HG03442 (cell line): ENCODE data around the gene A4GNT.
"Not testable (repeated sequence)": the region's sequence is repeated elsewhere in the genome, so short reads cannot be mapped to it uniquely, and the experiment has no call there.

ENCODE experiments used
- ATAC-seq: cut with Tn5 transposase; IDR thresholded peaks from one replicate; pipeline ENCODE4 v1.9.1; 2021; ENCODE audit warnings: mild to moderate bottlenecking, moderate library complexity; ENCODE audit not compliant: unreplicated experiment

Gene A4GNT

GRCh38 chr3:138119423-138119766 lies 12.8 kb downstream of the A4GNT start:
- no peak for ATAC-seq

DNA sequence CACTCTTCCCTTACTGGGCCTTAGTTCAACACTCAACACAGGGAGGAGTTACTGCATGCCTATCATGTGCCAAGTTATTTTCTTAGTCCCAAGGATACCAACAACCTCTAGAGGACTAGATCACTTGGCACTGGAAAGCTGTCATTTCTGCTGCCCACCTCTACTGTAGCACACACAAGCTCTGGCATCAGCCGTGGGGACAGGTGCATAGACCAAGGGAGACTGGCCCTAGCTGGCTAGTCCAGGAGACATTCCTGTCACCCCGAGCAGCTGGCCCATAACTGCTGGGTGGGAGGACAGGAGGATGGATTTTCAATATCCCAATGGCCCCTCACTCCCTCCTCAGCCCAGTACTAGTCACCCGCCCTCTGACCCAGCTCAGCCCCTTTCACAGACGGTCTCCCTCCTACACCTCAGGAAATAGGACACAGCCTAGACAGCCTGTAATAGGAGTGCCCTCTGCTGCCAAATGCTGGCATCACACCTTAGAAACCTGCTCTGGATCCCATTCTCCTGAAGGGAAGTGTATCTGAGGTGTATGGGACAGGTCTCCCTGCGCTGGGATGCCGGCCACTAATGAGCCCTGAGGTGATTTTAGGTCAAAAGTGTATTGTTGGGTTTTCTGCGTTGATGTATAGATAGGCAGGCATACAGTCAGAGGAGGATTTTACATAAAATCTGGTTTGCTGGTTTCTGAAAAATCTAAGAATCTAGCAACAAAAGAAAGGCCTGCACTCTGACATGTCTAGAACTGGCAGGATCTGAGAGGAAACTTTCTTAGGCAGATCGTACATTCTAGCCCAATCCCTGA lies 13.4 kb downstream of the A4GNT start:
- ATAC-seq: peak; percentile 69

DNA sequence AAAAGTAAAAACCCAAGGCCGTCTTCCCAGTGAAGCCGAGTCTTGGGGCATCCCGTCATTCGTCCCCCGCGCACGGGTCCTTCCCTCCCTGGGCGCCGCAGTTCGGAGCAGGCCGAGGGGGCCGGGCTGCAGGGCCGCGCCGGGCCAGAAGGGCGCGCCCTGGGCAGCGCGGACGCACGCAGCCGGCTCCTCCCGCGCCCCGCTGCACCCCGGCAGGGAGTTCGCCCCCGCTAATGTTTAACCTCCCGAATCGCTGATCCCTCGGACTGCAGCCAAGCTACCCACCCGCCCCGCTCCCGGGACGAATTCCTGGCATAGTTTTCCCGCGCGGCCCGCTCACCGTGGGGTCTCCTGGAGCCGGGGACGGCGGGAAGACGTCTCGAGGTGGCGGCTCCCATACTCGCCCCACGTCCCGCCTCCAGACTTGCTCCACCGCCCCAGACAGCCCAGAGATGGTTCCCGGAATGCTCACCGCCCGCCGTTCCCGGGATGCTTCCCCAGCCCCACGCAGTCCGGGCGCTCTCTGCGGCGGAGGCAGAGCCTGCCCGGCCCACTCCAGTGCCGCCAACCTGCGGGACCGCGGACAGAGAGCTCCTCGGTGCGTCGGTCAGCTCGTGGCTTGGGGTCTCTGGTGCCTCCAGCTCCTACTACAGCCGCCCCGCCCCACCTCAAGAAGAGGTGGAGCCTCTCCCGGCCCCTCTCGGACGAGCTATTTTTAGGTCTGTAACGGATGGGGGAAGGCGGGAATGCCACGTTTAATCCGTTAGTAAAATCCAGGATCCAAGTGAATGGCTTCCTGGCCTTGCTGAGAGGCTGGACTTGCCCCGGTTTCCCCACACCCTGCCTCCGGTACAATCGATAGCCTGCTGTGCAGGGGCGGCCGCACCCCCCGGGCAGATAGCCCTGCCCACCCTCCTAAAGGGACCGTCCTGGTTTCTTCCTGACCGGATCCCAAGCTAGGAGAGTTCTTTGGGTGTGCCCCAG lies 16.9 kb downstream of the A4GNT start, which contains the start of gene DZIP1L:
Gene DZIP1L, minus strand, starts transcription at position 621 of the 984 bp plus-strand sequence. CDS start 11,637 bp downstream, outside the sequence.
- ATAC-seq: peak; percentile 84

GRCh38 chr3:138114431-138114918 lies 17.7 kb downstream of the A4GNT start:
- no peak for ATAC-seq

GRCh38 chr3:138113326-138113725 lies 18.9 kb downstream of the A4GNT start:
- ATAC-seq: no peak

- no peak for ATAC-seq
Observed at GRCh38 chr3:138112362-138112761, 19.8 kb downstream of the A4GNT start.

DNA sequence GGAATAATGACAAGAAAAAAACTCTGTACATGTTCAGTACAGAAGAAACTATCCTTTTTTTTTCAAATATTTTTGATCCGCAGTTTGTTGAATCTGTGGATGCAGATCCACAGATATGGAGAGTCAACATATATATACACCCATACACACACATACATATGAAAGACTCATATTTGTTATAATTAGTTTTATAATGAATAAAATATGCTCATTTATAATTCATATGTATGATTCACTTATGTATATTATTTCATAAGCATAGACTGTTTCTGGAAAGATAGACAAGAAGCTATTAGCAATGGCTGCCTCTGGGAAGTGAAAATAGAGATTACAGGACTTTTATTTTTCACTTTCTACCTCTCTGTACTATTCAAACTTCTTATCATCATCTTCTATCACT lies 26.6 kb downstream of the A4GNT start:
- no peak for ATAC-seq

- ATAC-seq: no peak
Observed at GRCh38 chr3:138103466-138103865, 28.7 kb downstream of the A4GNT start.

- ATAC-seq: not testable (repeated sequence)
Observed at GRCh38 chr3:138101351-138101940, 30.7 kb downstream of the A4GNT start.

- no peak for ATAC-seq
Observed at GRCh38 chr3:138099417-138099816, 32.8 kb downstream of the A4GNT start.

- ATAC-seq: no peak
Observed at GRCh38 chr3:138097192-138098172, 34.7 kb downstream of the A4GNT start.

- ATAC-seq: no peak
Observed at GRCh38 chr3:138093721-138094120, 38.5 kb downstream of the A4GNT start.

- no peak for ATAC-seq
Observed at GRCh38 chr3:138092023-138092422, 40.2 kb downstream of the A4GNT start.

GRCh38 chr3:138089091-138089490 lies 43.1 kb downstream of the A4GNT start:
- no peak for ATAC-seq

- ATAC-seq: not testable (repeated sequence)
Observed at GRCh38 chr3:138085745-138086144, 46.4 kb downstream of the A4GNT start.

GRCh38 chr3:138084196-138084595 lies 48.0 kb downstream of the A4GNT start:
- no peak for ATAC-seq

GRCh38 chr3:138082992-138083386 lies 49.2 kb downstream of the A4GNT start:
- ATAC-seq: no peak

GRCh38 chr3:138082085-138082991 lies 49.9 kb downstream of the A4GNT start:
- ATAC-seq: no peak
